22Rv1 (cell line): ENCODE measurements around the gene USHBP1.

ENCODE experiments used
- ZFX ChIP-seq: fragments of 450-650 bp; IDR thresholded peaks from 2 replicates; pipeline ENCODE4 v1.6.1; 2017; ENCODE audit warnings: antibody characterized with exemption, borderline replicate concordance
- TF ChIP-seq, protein P1 (sequence below): fragments of 450-650 bp; IDR thresholded peaks from 2 replicates; pipeline ENCODE4 v1.5.1; 2017; ENCODE audit warnings: mild to moderate bottlenecking

DNA sequence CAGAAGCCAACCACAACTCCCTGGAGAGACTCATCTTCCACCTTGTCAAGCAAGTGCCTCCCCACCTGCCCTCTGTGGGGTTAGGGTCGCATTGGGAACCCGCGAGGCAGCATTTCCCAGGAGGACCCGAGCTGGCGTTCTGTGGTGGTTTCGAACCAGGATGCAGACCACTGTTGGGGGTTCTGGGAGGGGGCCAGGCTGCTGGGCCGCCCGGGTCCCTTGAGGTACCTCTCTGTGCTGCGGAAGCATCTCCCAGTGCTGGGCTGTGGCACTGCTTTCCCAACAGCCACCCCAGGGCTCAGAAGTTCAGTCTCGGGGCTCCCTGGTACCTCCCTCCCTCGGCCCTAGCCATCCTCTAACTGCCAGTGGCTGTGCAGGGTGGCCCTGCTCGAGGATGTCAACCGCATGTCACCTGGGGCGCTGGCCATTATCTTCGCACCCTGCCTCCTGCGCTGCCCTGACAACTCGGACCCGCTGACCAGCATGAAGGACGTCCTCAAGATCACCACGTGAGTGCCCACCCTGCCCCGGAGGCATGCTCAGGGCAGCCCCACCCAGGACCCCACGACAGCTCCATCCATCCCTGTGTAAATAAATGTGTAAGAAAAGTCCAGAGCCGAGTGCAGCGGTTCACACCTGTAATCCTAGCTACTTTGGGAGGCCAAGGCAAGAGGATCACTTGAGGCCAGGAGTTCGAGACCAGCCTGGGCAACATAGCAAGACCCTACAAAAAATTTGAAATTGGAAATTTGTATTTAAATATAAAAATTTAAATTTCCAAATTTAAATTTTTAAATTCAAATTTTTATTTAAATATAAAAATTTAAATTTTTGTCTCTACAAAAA is 57.6 kb downstream of the USHBP1 start:
- TF ChIP-seq, protein P1, sequence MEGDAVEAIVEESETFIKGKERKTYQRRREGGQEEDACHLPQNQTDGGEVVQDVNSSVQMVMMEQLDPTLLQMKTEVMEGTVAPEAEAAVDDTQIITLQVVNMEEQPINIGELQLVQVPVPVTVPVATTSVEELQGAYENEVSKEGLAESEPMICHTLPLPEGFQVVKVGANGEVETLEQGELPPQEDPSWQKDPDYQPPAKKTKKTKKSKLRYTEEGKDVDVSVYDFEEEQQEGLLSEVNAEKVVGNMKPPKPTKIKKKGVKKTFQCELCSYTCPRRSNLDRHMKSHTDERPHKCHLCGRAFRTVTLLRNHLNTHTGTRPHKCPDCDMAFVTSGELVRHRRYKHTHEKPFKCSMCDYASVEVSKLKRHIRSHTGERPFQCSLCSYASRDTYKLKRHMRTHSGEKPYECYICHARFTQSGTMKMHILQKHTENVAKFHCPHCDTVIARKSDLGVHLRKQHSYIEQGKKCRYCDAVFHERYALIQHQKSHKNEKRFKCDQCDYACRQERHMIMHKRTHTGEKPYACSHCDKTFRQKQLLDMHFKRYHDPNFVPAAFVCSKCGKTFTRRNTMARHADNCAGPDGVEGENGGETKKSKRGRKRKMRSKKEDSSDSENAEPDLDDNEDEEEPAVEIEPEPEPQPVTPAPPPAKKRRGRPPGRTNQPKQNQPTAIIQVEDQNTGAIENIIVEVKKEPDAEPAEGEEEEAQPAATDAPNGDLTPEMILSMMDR = no peak
- no peak for TF ChIP-seq ZFX
